K562 (cell line): ENCODE results near the gene CLEC17A. TPM values are rescaled to one million over a fixed set of nuclear protein-coding genes. Genes with fewer than 3 reads are reported as not detected.

Experiments used
- BMI1 ChIP-seq: fragments of 150-350 bp; IDR thresholded peaks from 2 replicates; pipeline ENCODE4 v1.6.1; 2014; ENCODE audit warnings: low read length
- BRF2 ChIP-seq: IDR thresholded peaks from 3 replicates; pipeline ENCODE4 v1.6.1; 2011; ENCODE audit warnings: borderline replicate concordance, mild to moderate bottlenecking; ENCODE audit not compliant: insufficient read length, insufficient read depth
- CSDE1 ChIP-seq, 2 experiments: fragments of 450-650 bp; IDR thresholded peaks; 2 replicates each; pipeline ENCODE4 v1.6.1; 2016; ENCODE audit warnings: mild to moderate bottlenecking in 1 of 2
- HMG20B ChIP-seq: fragments of 250-450 bp; sonication (Bioruptor Pico); IDR thresholded peaks from 2 replicates; pipeline ENCODE4 v1.5.0; 2021; ENCODE audit warnings: mild to moderate bottlenecking
- HMGN3 ChIP-seq: IDR thresholded peaks from 2 replicates; pipeline ENCODE4 v1.6.1; 2011; ENCODE audit warnings: borderline replicate concordance, low read depth, mild to moderate bottlenecking, mixed read lengths, low read length; ENCODE audit not compliant: insufficient read length; ENCODE audit errors: extremely low read depth
- JUNB ChIP-seq: fragments of 450-650 bp; formaldehyde crosslinking; conservative IDR thresholded peaks from 2 replicates; pipeline ENCODE4 v1.4.0; 2020; ENCODE audit warnings: mild to moderate bottlenecking
- NR2C2 ChIP-seq, 2 experiments: fragments of 200-800 bp in 1 of 2; sonication (Bioruptor generic) in 1 of 2; sonication (generic) in 1 of 2; formaldehyde crosslinking in 1 of 2; IDR thresholded peaks; 2 replicates each; pipeline versions ENCODE4 v1.6.1 to v1.8.0; 2016 to 2022; ENCODE audit warnings: mild to moderate bottlenecking in 1 of 2, missing compliant biosample characterization in 1 of 2, missing genetic modification characterization in 1 of 2, missing genetic modification reagents in 1 of 2
- NR4A1 ChIP-seq, 2 experiments: fragments of 250-450 bp in 1 of 2; fragments of 450-650 bp in 1 of 2; sonication (Bioruptor Pico) in 1 of 2; IDR thresholded peaks; 2 replicates each; pipeline versions ENCODE4 v1.4.0 to v1.6.1; 2016 to 2020; ENCODE audit warnings: mild to moderate bottlenecking in 2 of 2, missing compliant biosample characterization in 1 of 2, missing genetic modification characterization in 1 of 2, moderate library complexity in 1 of 2
- SRSF3 ChIP-seq: fragments of 200-400 bp; formaldehyde crosslinking; IDR thresholded peaks from 2 replicates; pipeline ENCODE4 v1.6.1; 2016; ENCODE audit warnings: mild to moderate bottlenecking, low read length, moderate library complexity; ENCODE audit not compliant: insufficient read depth
- STAT6 ChIP-seq: sonication (generic); formaldehyde crosslinking; IDR thresholded peaks from 2 replicates; pipeline ENCODE4 v1.8.1; 2023; ENCODE audit warnings: mild to moderate bottlenecking, missing genetic modification reagents
- ZBTB12 ChIP-seq: fragments of 250-450 bp; sonication (Bioruptor Pico); IDR thresholded peaks from 2 replicates; pipeline ENCODE4 v1.4.0; 2020
- ZNF449 ChIP-seq: fragments of 250-450 bp; sonication (Bioruptor Pico); IDR thresholded peaks from 2 replicates; pipeline ENCODE4 v1.8.0; 2022; ENCODE audit warnings: moderate library complexity, mild to moderate bottlenecking, inconsistent platforms
- ZNF511 ChIP-seq: sonication (generic); formaldehyde crosslinking; IDR thresholded peaks from 2 replicates; pipeline ENCODE4 v1.8.0; 2022; ENCODE audit warnings: mild to moderate bottlenecking, missing genetic modification reagents
- polyA plus RNA-seq, 8 experiments: library from polyadenylated mRNA; depleted of rRNA in 4 of 8; stranded (reverse) in 5 of 8; unstranded in 3 of 8; fragments of >200 nt; fragmentation: Nextera tagmentation in 2 of 8; fragmentation: Illumina TruSeq in 1 of 8; extraction: Ambion mirVana in 2 of 8; extraction: Trizol in 1 of 8; gene quantifications; 2 replicates each; pipeline versions ENCODE4 v1.2.1 to v1.2.3, GENCODE V29; 2011 to 2014; ENCODE audit warnings: inconsistent platforms in 1 of 8, missing spikeins in 1 of 8
- total RNA-seq, 7 experiments: library from RNA; depleted of rRNA in 6 of 7; stranded (reverse); fragments of >200 nt in 6 of 7; fragmentation: Illumina TruSeq in 2 of 7; extraction: Trizol in 2 of 7; gene quantifications; 2 replicates each; pipeline versions ENCODE4 v1.2.1 to v1.2.3, GENCODE V29; 2011 to 2021; ENCODE audit warnings: low replicate concordance in 1 of 7
- TF ChIP-seq, protein P1 (sequence below): fragments of 450-650 bp; IDR thresholded peaks from 2 replicates; pipeline ENCODE4 v1.6.1; 2016

CLEC17A gene
- total and polyA plus RNA-seq, 9 of the 15 experiments (the other 6 are each of a cell fraction or from before 2014, with no cell fraction given): 0.03 TPM; not detected in 8

GRCh38 chr19:14550201-14550754 is 32.6 kb upstream of the CLEC17A start (continued):
- no peak for TF ChIP-seq HMGN3
- no peak for TF ChIP-seq CSDE1 (IDR thresholded peaks at IDR 0.05)
- no peak for TF ChIP-seq SRSF3
- no peak for TF ChIP-seq NR4A1 (CRISPR knock-in tag; IDR thresholded peaks at IDR 0.05)
- no peak for TF ChIP-seq NR4A1 (tag; IDR thresholded peaks at IDR 0.05)
- TF ChIP-seq BMI1: no peak
- no peak for TF ChIP-seq NR2C2 (CRISPR knock-in tag; IDR thresholded peaks at IDR 0.05)
- TF ChIP-seq NR2C2 (tag; IDR thresholded peaks at IDR 0.05): no peak
- TF ChIP-seq, protein P1, sequence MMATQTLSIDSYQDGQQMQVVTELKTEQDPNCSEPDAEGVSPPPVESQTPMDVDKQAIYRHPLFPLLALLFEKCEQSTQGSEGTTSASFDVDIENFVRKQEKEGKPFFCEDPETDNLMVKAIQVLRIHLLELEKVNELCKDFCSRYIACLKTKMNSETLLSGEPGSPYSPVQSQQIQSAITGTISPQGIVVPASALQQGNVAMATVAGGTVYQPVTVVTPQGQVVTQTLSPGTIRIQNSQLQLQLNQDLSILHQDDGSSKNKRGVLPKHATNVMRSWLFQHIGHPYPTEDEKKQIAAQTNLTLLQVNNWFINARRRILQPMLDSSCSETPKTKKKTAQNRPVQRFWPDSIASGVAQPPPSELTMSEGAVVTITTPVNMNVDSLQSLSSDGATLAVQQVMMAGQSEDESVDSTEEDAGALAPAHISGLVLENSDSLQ: no peak
- no peak for TF ChIP-seq BRF2
- no peak for TF ChIP-seq STAT6 (CRISPR knock-in tag)
- TF ChIP-seq ZNF449: no peak
- TF ChIP-seq HMG20B (CRISPR knock-in tag): no peak
- TF ChIP-seq ZNF511: no peak
- TF ChIP-seq ZBTB12 (CRISPR knock-in tag): no peak
- no peak for TF ChIP-seq JUNB (CRISPR knock-in tag)
